Activated CD4-positive, alpha-beta memory T cell treated with anti-CD3 and anti-CD28 coated beads, Interleukin-2, amount 10 ng/mL, durations not matched to agents 7 days and 5 days (primary cell): ENCODE results near the gene HTR1B. TPM values are rescaled to one million over a fixed set of nuclear protein-coding genes. Genes with fewer than 3 reads are reported as not detected.
A peak's percentile ranks its signal among the peaks of the same experiment; 100 is the strongest.

Experiments
- CTCF ChIA-PET: fragments of 350-600 bp; sonication (Branson Sonifier 250); formaldehyde crosslinking; loops from one replicate; lab custom pipeline; 2021; ENCODE audit warnings: antibody characterized with exemption, inconsistent platforms; lab: Charles Lee
- POLR2A ChIA-PET: fragments of 350-600 bp; sonication (Branson Sonifier 250); formaldehyde crosslinking; loops from one replicate; lab custom pipeline; 2021; ENCODE audit warnings: antibody characterized with exemption; lab: Charles Lee
- DNase-seq: peaks from one replicate; pipeline ENCODE4 v3.0.0-alpha.2; 2020
- H3K27ac Mint-ChIP-seq: one replicate; pipeline ENCODE4 v1.8.0; 2021; ENCODE audit warnings: mild to moderate bottlenecking, mixed read lengths
- H3K27me3 Mint-ChIP-seq: one replicate; pipeline ENCODE4 v1.8.0; 2021; ENCODE audit warnings: mixed read lengths
- H3K36me3 Mint-ChIP-seq: one replicate; pipeline ENCODE4 v1.8.0; 2021; ENCODE audit warnings: low read depth, mixed read lengths
- H3K4me1 Mint-ChIP-seq: one replicate; pipeline ENCODE4 v1.8.0; 2021; ENCODE audit warnings: mixed read lengths
- H3K4me3 Mint-ChIP-seq: one replicate; pipeline ENCODE4 v1.8.0; 2021; ENCODE audit warnings: mild to moderate bottlenecking, mixed read lengths
- H3K9me3 Mint-ChIP-seq: one replicate; pipeline ENCODE4 v1.8.0; 2021; ENCODE audit warnings: mixed read lengths
- total RNA-seq, 2 experiments: library from RNA; stranded (reverse); gene quantifications; one replicate each; pipeline ENCODE4 v1.2.3, GENCODE V29; 2021

HTR1B gene
- total RNA-seq, result not detected

DNA sequence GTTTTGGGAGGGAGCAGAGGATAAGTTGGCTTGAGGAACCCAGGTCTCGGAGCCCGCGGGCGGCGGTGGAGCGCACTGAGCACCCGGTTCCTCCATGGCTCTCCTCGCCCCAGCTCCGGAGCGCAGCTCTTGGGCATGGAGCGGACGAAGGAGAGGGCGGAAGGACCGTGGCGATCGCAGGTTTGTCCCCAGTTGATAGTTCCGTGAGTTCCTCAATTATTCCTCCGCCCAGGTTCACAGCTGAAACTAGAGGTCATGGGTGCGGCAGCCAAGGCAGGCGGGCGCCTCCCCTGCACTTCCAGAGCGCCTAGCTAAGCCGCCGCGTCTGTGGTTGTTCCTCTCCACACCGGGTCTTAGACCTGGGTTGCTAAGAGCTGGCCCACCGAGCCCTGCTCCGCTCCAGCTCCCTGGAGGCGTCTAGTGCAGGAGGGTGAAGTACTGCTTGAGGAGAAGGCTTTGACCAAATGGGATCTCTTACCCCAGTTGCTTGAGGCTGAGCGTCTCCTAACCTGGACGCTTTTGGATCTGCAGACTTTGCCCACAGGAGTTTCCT is at the start of gene HTR1B:
TSS of gene HTR1B (minus strand) at position 184 of the 553 bp plus-strand sequence. CDS start at position 96, 88 bp downstream.
- ChIA-PET CTCF (no interaction called here), POLR2A (no interaction called here)
- DNase-seq, result no peak
- Mint-ChIP-seq H3K4me3 (peak within 1 kb of the TSS; percentile 17), H3K27me3 (peaks cover 63% of the 10 kb centered on the region), H3K9me3 (peaks cover 2% of the 10 kb centered on the region), H3K27ac (no peak within 1 kb of the TSS), H3K36me3 (peaks cover 3% of the 10 kb centered on the region), H3K4me1 (peaks cover 21% of the 10 kb centered on the region)

DNA sequence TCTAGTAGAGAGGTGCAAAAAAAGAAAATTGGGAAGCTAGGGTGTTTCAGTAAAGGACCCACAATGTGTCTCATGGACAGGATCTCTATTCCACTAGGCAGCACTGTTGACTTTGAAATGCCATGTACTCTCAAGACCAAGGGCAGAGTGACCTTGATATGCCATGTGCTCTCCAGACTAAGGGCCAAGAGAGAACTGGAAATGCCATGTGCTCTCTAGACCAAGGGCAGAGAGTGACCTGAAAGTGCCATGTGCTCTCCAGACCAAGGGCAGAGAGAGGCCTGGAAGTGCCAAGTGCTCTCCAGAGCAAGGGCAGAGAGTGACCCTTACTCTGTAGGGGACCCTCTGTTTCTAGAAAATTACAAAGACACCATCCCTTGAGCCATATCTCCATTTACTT is 49.3 kb upstream of the HTR1B start:
- CTCF ChIA-PET, result no interaction called here
- no peak for DNase-seq
- POLR2A ChIA-PET, result no interaction called here
- no peak overlapping the region for H3K27ac Mint-ChIP-seq
- no peak overlapping the region for H3K4me3 Mint-ChIP-seq
- H3K27me3 Mint-ChIP-seq, result no peaks in the 10 kb centered on the region
- no peaks in the 10 kb centered on the region for H3K4me1 Mint-ChIP-seq
- peaks cover 16% of the 10 kb centered on the region for H3K9me3 Mint-ChIP-seq
- H3K36me3 Mint-ChIP-seq, result no peaks in the 10 kb centered on the region

DNA sequence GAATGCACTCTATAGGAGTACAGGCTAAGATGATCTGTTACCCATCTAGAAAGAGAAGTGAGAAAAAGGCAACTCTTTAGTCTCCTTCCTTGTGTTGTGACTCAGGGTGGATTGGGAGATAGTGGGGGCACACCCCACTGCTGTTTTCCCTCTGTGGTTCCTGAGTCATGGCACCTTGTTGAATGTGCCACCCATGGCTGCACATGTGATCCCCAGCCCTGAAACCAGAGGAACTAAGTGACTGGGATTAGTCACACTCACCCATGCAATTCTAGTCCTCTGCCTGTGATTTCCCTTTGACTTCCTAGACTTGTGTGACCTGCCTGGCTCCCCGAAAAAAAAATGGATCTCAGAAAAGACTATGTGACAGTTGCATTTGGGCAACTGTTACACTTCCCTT is 48.6 kb upstream of the HTR1B start:
- POLR2A ChIA-PET, result no interaction called here
- Mint-ChIP-seq H3K9me3 (peaks cover 16% of the 10 kb centered on the region), H3K27me3 (no peaks in the 10 kb centered on the region), H3K27ac (no peak overlapping the region), H3K4me1 (no peaks in the 10 kb centered on the region), H3K4me3 (no peak overlapping the region), H3K36me3 (no peaks in the 10 kb centered on the region)
- CTCF ChIA-PET, result no interaction called here
- no peak for DNase-seq

GRCh38 chr6:77502981-77503380 is 39.7 kb upstream of the HTR1B start:
- Mint-ChIP-seq H3K9me3 (no peaks in the 10 kb centered on the region), H3K36me3 (no peaks in the 10 kb centered on the region), H3K27ac (no peak overlapping the region), H3K4me1 (no peaks in the 10 kb centered on the region), H3K4me3 (no peak overlapping the region), H3K27me3 (no peaks in the 10 kb centered on the region)
- POLR2A ChIA-PET, result no interaction called here
- CTCF ChIA-PET, result no interaction called here
- no peak for DNase-seq

- Mint-ChIP-seq H3K4me3 (no peak overlapping the region), H3K27me3 (no peaks in the 10 kb centered on the region), H3K36me3 (no peaks in the 10 kb centered on the region), H3K27ac (no peak overlapping the region), H3K9me3 (no peaks in the 10 kb centered on the region), H3K4me1 (no peaks in the 10 kb centered on the region)
- DNase-seq, result no peak
- ChIA-PET CTCF (no interaction called here), POLR2A (no interaction called here)
Observed at GRCh38 chr6:77492530-77492929, 29.2 kb upstream of the HTR1B start.

GRCh38 chr6:77487808-77488425 is 24.6 kb upstream of the HTR1B start:
- Mint-ChIP-seq H3K27ac (no peak overlapping the region), H3K27me3 (no peaks in the 10 kb centered on the region), H3K9me3 (no peaks in the 10 kb centered on the region), H3K4me3 (no peak overlapping the region), H3K36me3 (no peaks in the 10 kb centered on the region), H3K4me1 (no peaks in the 10 kb centered on the region)
- CTCF ChIA-PET, result no interaction called here
- DNase-seq, result no peak
- POLR2A ChIA-PET, result no interaction called here

DNA sequence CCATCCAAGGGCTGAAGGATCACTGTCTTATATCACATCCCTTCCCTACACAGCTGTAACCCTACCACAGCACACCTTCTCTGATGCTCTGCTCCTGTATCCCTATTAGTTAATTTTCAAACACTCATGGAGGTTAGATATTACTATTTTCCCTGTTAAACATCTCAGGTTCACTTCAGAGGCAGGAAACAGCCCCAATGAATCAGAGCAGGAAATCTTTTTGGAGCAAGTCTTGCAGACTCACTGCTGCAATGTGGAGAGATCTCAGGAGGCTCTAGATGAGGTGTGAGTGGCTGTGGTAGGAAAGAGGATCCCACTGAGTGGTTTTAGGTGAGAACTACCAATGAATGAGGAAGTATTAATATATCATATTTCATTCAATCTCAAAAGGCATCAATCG is 19.7 kb upstream of the HTR1B start:
- Mint-ChIP-seq H3K36me3 (no peaks in the 10 kb centered on the region), H3K27me3 (no peaks in the 10 kb centered on the region), H3K27ac (no peak overlapping the region), H3K9me3 (no peaks in the 10 kb centered on the region), H3K4me3 (no peak overlapping the region), H3K4me1 (no peaks in the 10 kb centered on the region)
- ChIA-PET CTCF (no interaction called here), POLR2A (no interaction called here)
- no peak for DNase-seq

- peaks cover 9% of the 10 kb centered on the region for H3K4me1 Mint-ChIP-seq
- POLR2A ChIA-PET, result no interaction called here
- no peaks in the 10 kb centered on the region for H3K36me3 Mint-ChIP-seq
- no peak for DNase-seq
- no peak overlapping the region for H3K27ac Mint-ChIP-seq
- H3K4me3 Mint-ChIP-seq, result no peak overlapping the region
- no peaks in the 10 kb centered on the region for H3K27me3 Mint-ChIP-seq
- no peaks in the 10 kb centered on the region for H3K9me3 Mint-ChIP-seq
- CTCF ChIA-PET, result no interaction called here
Observed at GRCh38 chr6:77474973-77475372, 11.7 kb upstream of the HTR1B start.

DNA sequence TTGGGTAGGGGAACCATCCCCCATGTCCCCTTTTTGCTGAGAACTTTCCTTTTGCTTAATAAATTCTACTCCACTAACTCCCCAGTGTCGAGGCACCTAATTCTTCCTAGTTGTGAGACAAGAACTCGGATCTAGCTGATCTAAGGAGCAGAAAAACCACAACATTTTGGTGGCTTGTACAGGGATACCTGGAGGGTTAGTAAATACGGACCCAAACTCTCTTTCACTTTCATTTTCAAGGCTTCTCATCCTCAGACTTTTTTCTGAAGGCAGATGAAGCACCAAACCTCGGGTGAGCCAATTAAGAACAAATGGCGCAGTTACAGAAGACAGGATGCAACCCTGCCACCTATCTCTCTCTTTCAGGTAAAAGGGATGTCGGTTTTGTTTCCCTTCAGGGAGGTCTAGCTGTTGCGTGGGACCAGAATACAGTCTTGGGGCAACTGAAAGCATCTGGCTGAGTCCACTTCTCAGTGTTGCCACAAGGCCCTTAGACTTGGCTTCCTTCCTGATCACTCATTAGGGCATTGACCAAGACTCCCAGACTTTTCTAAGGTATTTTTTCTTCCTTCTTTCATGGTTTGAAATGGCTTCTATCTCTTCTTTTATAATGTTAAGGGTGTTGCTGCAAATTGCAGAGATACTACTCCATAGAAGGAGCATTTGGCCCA is 11.1 kb upstream of the HTR1B start:
- Mint-ChIP-seq H3K27me3 (no peaks in the 10 kb centered on the region), H3K36me3 (no peaks in the 10 kb centered on the region), H3K4me1 (peaks cover 9% of the 10 kb centered on the region), H3K27ac (no peak overlapping the region), H3K9me3 (no peaks in the 10 kb centered on the region), H3K4me3 (peak overlapping the region; percentile 35)
- no peak for DNase-seq
- POLR2A ChIA-PET, result no interaction called here
- CTCF ChIA-PET, result no interaction called here

GRCh38 chr6:77470983-77471382 is 7.7 kb upstream of the HTR1B start:
- peaks cover 16% of the 10 kb centered on the region for H3K4me1 Mint-ChIP-seq
- DNase-seq, result no peak
- no peak overlapping the region for H3K27ac Mint-ChIP-seq
- no peaks in the 10 kb centered on the region for H3K36me3 Mint-ChIP-seq
- peaks cover 4% of the 10 kb centered on the region for H3K27me3 Mint-ChIP-seq
- CTCF ChIA-PET, result no interaction called here
- H3K9me3 Mint-ChIP-seq, result peaks cover 2% of the 10 kb centered on the region
- POLR2A ChIA-PET, result no interaction called here
- H3K4me3 Mint-ChIP-seq, result no peak overlapping the region

DNA sequence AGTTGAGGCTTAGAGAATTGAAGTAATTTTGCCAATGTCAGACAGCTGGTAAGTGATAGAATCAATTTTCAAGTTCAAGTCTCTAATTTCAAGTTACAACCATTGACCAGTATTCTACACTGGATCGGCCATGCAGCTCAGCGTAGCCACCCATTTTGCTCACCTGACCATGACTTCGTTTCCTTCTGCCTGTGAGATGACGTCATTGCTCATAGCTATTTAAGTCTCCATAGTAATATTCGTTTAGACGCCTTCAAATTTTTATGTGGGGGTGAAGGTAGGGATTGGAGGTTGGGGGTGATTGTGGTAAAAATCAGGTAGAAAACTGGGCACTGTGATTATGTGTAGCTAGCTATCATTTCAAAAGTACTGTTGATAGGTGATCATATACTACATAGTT is 5.6 kb upstream of the HTR1B start:
- ChIA-PET CTCF (interaction anchor here (0.7 kb wide), 1 partner anchor 12 kb away, joined by 3 read pairs; no protein-coding TSS in a partner anchor), POLR2A (no interaction called here)
- Mint-ChIP-seq H3K9me3 (peaks cover 2% of the 10 kb centered on the region), H3K27ac (no peak overlapping the region), H3K27me3 (peaks cover 22% of the 10 kb centered on the region), H3K4me3 (no peak overlapping the region), H3K36me3 (no peaks in the 10 kb centered on the region), H3K4me1 (peaks cover 10% of the 10 kb centered on the region)
- no peak for DNase-seq

GRCh38 chr6:77466451-77467437 is 3.5 kb upstream of the HTR1B start:
- H3K4me3 Mint-ChIP-seq, result peak overlapping the region; percentile 75
- CTCF ChIA-PET, result interaction anchor here (0.6 to 1.1 kb wide), 3 partner anchors 9 to 13 kb away, joined by 3 to 5 read pairs (median 4); no protein-coding TSS in a partner anchor
- POLR2A ChIA-PET, result no interaction called here
- no peak overlapping the region for H3K27ac Mint-ChIP-seq
- peaks cover 21% of the 10 kb centered on the region for H3K4me1 Mint-ChIP-seq
- peaks cover 2% of the 10 kb centered on the region for H3K9me3 Mint-ChIP-seq
- peaks cover 3% of the 10 kb centered on the region for H3K36me3 Mint-ChIP-seq
- no peak for DNase-seq
- H3K27me3 Mint-ChIP-seq, result peaks cover 43% of the 10 kb centered on the region

DNA sequence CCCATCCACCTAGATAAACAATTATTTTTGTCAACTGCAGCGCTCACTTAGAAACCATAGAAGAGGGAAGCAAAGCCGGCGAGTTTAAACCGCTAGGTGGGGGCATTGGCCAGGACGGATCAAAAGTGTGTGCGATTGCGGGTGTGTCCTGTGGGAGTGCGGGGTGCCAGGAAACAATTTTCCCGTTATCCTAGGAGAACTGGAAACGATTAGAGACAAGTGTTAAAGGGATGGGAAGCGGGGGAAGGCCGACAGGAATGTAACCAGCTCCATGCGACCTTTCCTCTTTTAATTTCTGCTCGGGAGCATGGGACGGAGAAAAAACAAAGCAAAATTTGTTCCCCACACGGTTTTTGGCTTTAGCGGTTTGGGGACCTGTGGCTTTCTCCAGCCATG is 2.8 kb upstream of the HTR1B start:
- no peak overlapping the region for H3K27ac Mint-ChIP-seq
- peaks cover 2% of the 10 kb centered on the region for H3K9me3 Mint-ChIP-seq
- H3K27me3 Mint-ChIP-seq, result peaks cover 49% of the 10 kb centered on the region
- DNase-seq, result peak; percentile 40
- CTCF ChIA-PET, result interaction anchor here (0.6 to 1.1 kb wide), 3 partner anchors 9 to 12 kb away, joined by 3 to 5 read pairs (median 4); no protein-coding TSS in a partner anchor
- POLR2A ChIA-PET, result no interaction called here
- H3K4me1 Mint-ChIP-seq, result peaks cover 21% of the 10 kb centered on the region
- H3K4me3 Mint-ChIP-seq, result peak overlapping the region; percentile 75
- H3K36me3 Mint-ChIP-seq, result peaks cover 3% of the 10 kb centered on the region
